Thoracic aorta (tissue), 2 donors: ENCODE measurements around the gene SDC3. TPM values are rescaled to one million over a fixed set of nuclear protein-coding genes. Genes with fewer than 3 reads are reported as not detected.

Source experiments
- ATAC-seq: fragments of 150-250 bp; one replicate; pipeline ENCODE4 v1.8.0; 2017; ENCODE audit warnings: low read depth; ENCODE audit not compliant: insufficient number of reproducible peaks, low FRiP score
- DNase-seq: peaks from one replicate; pipeline ENCODE4 v3.0.0-alpha.2; 2020; ENCODE audit warnings: low spot score
- H3K27ac ChIP-seq, 2 donors: fragments of 200-600 bp; sonication (generic); 1 replicate in 1 of 2; 2 replicates in 1 of 2; pipeline ENCODE4 v1.5.1; 2016; ENCODE audit warnings: mild to moderate bottlenecking in 2 of 2, moderate library complexity in 2 of 2
- H3K27me3 ChIP-seq: fragments of 200-600 bp; sonication (generic); replicated peaks from 2 replicates; pipeline ENCODE4 v1.6.0; 2016; ENCODE audit warnings: mild to moderate bottlenecking; ENCODE audit not compliant: insufficient read depth
- H3K36me3 ChIP-seq: fragments of 200-600 bp; sonication (generic); one replicate; pipeline ENCODE4 v1.5.1; 2016
- H3K4me1 ChIP-seq, 2 donors: fragments of 200-600 bp; sonication (generic); 1 replicate in 1 of 2; 2 replicates in 1 of 2; pipeline versions ENCODE4 v1.5.1 to v1.6.0; 2016; ENCODE audit warnings: low read depth in 2 of 2, mild to moderate bottlenecking in 1 of 2; ENCODE audit not compliant: control insufficient read depth in 1 of 2
- H3K4me3 ChIP-seq: fragments of 200-600 bp; sonication (generic); 2 replicates; pipeline ENCODE4 v1.5.1; 2016; ENCODE audit warnings: mild to moderate bottlenecking
- H3K9me3 ChIP-seq: fragments of 200-600 bp; sonication (generic); 2 replicates; pipeline ENCODE4 v1.5.1; 2016
- CTCF ChIP-seq: fragments of 200-600 bp; sonication (generic); IDR thresholded peaks from one replicate; pipeline ENCODE4 v1.5.1; 2019; ENCODE audit warnings: antibody characterized with exemption
- total RNA-seq, 2 donors: library from RNA; depleted of rRNA; stranded (reverse); fragments of >200 nt; gene quantifications; one replicate each; pipeline versions ENCODE4 v1.1.0 to v1.2.3, GENCODE V29; 2016

The SDC3 gene
- total RNA-seq, 2 donors from 2014 or later: 51.6 to 75.4 TPM

- Histone ChIP-seq H3K4me3 (no peak overlapping the region), H3K9me3 (no peaks in the 10 kb centered on the region), H3K4me1 (peaks cover 19 to 77% of the 10 kb centered on the region in 2 donors), H3K27me3 (no peaks in the 10 kb centered on the region), H3K36me3 (no peaks in the 10 kb centered on the region), H3K27ac (peak overlapping the region in 1 of 2 donors; percentile 17)
- ATAC-seq (no peak), DNase-seq (no peak)
- TF ChIP-seq CTCF: no peak
Observed at GRCh38 chr1:30891227-30891552, 17.4 kb downstream of the SDC3 start.

GRCh38 chr1:30890502-30891226, 17.9 kb downstream of the SDC3 start:
- no peaks in the 10 kb centered on the region for H3K27me3 ChIP-seq
- no peak for ATAC-seq
- no peaks in the 10 kb centered on the region for H3K36me3 ChIP-seq
- H3K27ac ChIP-seq: peak overlapping the region in 1 of 2 donors; percentile 5
- TF ChIP-seq CTCF: no peak
- no peaks in the 10 kb centered on the region for H3K9me3 ChIP-seq
- no peak overlapping the region for H3K4me3 ChIP-seq
- peaks cover 19 to 78% of the 10 kb centered on the region in 2 donors for H3K4me1 ChIP-seq
- no peak for DNase-seq

- no peak overlapping the region for H3K4me3 ChIP-seq
- H3K27ac ChIP-seq: peak overlapping the region; percentile 91 to 97
- DNase-seq (no peak), ATAC-seq (no peak)
- no peaks in the 10 kb centered on the region for H3K27me3 ChIP-seq
- H3K9me3 ChIP-seq: no peaks in the 10 kb centered on the region
- peaks cover 14 to 78% of the 10 kb centered on the region in 2 donors for H3K4me1 ChIP-seq
- TF ChIP-seq CTCF: no peak
- H3K36me3 ChIP-seq: no peaks in the 10 kb centered on the region
Observed at GRCh38 chr1:30889511-30889910, 19.0 kb downstream of the SDC3 start.

- Histone ChIP-seq H3K4me3 (peak overlapping the region; percentile 34), H3K4me1 (peaks cover 14 to 77% of the 10 kb centered on the region in 2 donors), H3K9me3 (no peaks in the 10 kb centered on the region), H3K27me3 (no peaks in the 10 kb centered on the region), H3K27ac (peak overlapping the region; percentile 91 to 97), H3K36me3 (no peaks in the 10 kb centered on the region)
- no peak for ATAC-seq
- DNase-seq: no peak
- no peak for TF ChIP-seq CTCF
Observed at GRCh38 chr1:30888975-30889374, 19.6 kb downstream of the SDC3 start.

- Histone ChIP-seq H3K9me3 (no peaks in the 10 kb centered on the region), H3K4me1 (peaks cover 14 to 78% of the 10 kb centered on the region in 2 donors), H3K27me3 (no peaks in the 10 kb centered on the region), H3K27ac (peak overlapping the region; percentile 91 to 97), H3K36me3 (no peaks in the 10 kb centered on the region), H3K4me3 (peak overlapping the region; percentile 34)
- ATAC-seq: peak; percentile 76
- TF ChIP-seq CTCF: no peak
- DNase-seq: peak; percentile 63
Observed at GRCh38 chr1:30888391-30888790, 20.2 kb downstream of the SDC3 start.
